Mesenteric fat pad (tissue), 1 donor: Measurements from ENCODE around the gene ALPK3. TPM values are rescaled to one million over a fixed set of nuclear protein-coding genes. Genes with fewer than 3 reads are reported as not detected.

ENCODE experiments used
- DNase-seq: peaks from one replicate; pipeline ENCODE4 v3.0.0-alpha.2; 2020; ENCODE audit warnings: low spot score
- total RNA-seq: library from RNA; stranded (reverse); fragmentation: NEBNext Ultra II Directional; extraction: Animal tissue kit (Norgen Biotek cat#: 25700); gene quantifications from one replicate; pipeline ENCODE4 v1.2.1, GENCODE V29; 2021
- donor health status: DM: yes; HTN: yes; CAD: no.

The ALPK3 gene
- total RNA-seq, 1 donor from 2014 or later, result 2.7 TPM

DNA sequence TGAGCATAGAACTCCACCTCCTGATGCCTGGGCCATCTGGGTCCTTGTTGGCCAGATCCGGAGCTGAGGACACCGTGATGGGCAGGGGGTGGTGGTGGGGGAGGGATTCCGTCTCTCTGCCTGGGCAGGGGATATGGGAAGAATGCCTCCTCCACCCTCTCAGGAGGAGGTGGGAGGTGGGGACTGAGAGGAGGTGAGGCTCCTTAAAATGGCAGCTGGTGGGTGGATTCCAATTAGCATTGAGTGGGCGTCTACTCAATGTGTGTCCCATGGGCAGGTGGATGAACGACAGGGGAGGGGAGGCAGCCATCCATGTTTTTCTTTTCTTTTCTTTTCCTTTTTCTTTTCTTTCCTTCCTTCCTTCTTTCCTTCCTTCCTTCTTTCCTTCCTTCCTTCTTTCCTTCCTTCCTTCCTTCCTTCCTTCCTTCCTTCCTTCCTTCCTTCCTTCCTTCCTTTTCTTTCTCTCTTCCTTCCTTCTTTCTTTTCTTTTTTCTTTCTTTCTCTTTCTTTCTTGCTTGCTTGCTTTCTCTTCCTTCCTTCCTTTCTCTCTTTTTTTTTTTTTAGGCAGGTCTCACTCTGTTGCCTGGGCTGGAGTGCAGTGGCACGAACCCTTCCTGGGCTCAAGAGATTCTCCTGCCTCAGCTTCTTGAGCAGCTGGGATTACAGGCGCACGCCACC is 72.3 kb downstream of the ALPK3 start:
- DNase-seq, result no peak

DNA sequence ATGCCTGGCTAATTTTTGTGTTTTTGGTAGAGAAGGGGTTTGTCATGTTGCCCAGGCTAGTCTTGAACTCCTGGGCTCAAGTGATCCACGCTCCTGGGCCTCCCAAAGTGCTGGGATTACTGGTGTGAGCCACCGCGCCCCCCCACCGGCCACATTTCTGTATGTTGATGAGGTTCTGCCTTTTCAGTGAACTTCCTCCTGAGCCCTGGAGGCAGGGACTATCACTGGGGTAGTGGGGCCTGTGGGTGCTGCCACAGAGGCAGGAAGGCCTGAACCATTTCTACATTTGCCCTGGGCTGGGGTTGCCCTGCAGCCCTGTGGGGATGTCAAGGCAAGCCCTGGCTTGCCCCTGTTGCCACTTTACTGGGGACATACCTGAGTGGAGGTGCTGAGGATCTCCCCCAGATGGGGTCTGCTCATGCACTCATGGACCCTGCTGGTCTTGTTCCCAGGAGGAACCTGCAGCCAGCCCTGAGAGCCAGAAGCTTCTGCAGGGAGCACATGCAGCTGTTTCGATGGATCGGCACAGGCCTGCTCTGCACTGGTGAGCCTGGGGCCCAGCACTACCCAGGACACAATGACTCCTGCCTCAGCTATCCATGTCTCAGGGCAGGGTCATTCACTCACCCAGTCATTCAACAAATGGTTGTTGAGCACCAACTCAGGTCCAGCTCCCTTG is 73.0 kb downstream of the ALPK3 start:
- DNase-seq, result no peak

GRCh38 chr15:84890670-84891162 is 73.6 kb downstream of the ALPK3 start:
- no peak for DNase-seq

DNA sequence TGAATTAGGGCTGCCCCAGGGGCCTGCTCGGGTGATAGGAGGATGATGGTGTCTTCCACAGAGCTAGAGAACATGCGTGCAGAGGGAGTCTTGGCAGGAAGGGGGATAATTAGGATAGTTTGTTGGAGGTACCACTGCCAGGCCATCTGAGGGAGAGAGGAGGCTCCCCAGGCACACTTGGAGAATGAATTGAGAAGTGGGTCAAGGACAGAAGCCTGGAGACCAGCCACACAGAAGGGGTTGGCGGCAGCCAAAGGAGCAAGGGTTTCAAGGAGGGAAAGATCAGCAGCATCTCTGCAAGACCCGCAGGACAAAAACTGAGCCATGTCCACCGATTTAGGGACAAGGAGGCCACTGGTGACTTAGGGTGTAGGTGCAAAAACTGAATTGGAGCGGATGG is 74.2 kb downstream of the ALPK3 start:
- DNase-seq, result no peak

DNA sequence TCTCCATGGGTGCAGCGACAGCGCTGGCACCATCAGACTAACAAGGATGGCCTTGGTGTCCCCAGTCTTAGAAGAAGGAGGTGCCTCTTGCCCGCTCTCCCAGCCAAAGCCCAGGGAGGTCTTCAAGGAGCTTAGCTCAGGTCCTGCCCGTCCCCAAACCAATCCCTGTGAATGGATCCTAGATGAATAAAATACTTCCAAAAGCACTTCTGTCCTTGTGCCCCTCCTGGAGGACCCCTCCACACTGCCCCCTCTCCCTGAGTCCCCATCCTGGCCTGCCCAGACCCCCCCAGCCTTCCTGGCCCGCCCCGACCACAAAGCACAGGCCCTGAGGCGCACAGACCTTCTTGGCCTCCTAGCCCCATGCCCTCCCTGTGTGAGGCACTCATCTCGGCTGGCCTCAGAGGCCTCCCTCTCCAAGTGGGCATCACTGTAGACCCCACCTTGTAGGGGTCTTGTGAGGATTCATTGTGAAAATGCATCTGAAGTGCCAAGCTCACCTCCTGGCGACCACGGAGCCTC is 75.7 kb downstream of the ALPK3 start:
- no peak for DNase-seq

DNA sequence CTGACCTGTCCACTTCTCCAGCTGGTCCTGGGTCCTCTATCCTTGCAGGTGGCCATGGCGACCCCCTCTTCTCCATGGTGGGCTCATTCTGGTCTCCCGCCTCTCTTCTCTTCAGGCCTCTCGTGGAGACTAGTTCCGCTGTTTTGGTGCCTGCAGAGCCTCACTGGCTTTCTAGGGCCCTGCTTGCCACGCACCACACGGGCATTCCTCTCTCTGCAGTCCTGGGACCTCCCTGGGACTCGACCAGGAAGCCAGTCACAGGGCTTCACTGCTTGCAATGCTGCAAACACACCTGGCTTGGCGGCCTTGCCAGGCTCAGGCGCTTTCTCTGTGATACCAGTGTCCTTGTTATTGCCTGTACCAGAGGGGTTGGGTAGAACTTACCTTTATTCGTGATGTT is 76.5 kb downstream of the ALPK3 start:
- DNase-seq, result no peak

- peak; percentile 78 for DNase-seq
Observed at GRCh38 chr15:84894736-84895425, 77.7 kb downstream of the ALPK3 start.

- DNase-seq, result no peak
Observed at GRCh38 chr15:84898761-84899160, 81.6 kb downstream of the ALPK3 start.

DNA sequence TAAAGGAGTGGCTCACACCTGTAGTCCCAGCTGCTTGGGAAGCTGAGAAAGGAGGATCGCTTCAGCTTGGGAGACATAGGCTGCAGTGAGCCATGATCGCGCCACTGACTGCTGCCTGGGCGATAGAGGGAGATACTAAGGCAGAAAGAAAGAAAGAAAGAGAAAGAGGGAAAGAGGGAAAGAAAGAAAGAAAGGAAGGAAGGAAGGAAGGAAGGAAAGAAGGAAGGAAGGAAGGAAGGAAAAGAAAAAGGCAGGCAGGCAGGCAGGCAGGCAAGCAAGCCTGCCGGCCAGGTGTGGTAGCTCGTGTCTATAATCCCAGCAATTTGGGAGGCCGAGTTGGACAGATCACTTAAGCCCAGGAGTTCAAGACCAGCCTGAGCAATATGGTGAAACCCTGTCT is 82.6 kb downstream of the ALPK3 start:
- DNase-seq, result no peak

DNA sequence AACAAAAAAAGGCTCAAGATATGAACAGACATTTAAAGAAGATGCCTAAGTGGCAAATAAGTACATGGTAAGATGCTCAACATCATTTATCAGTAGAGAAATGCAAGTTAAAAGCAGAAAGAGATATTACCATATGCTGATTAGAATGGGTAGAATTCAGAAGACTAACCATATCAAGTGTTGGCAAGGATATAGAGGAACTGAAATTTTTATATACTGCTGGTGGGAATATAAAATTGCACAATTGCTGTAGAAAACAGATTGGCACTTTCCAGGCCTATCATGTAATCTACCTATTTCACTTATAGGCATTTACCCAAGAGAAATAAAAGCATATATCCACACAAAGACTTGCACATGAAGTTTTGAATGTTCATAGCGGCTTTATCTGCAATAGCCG is 84.4 kb downstream of the ALPK3 start:
- DNase-seq, result no peak

DNA sequence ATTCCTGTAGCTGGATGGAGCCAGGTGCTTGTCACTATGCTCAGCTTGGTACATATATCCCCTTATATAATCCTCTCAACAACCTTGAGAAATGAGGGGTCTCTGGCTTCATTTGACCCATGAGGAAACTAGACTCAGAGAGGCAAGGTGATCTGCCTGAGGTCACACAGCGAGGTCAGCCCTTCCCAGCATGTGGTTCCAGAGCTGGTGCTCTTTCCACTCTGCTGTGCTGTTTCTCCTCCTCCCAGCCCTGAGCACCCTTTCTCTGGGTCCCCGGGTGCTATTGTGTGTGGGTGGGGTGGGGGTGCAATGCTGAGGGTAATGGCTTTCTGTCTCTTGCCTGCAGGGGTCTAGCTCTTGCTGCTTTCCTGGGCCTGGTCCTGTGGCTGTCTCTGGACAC is 86.6 kb downstream of the ALPK3 start:
- no peak for DNase-seq

DNA sequence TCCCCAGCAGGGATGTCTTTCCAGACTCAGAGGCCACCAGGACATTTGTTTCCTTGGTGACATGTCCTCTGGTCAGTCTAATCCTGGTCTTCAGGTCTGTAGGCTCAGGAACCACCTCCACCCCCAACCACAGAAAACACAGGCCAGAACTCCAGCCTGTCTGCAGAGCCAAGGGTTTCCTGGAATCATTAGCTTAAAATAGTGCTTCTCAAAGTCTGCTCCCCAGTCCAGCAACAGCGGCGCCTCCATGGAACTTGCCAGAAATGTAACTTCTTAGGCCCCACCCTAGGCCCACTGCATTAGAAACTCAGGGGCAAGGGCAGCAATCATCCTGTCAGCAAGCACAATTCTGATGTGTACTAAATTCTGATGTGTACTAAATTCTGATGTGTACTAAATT is 87.3 kb downstream of the ALPK3 start:
- no peak for DNase-seq

- DNase-seq, result no peak
Observed at GRCh38 chr15:84905016-84905916, 88.1 kb downstream of the ALPK3 start.

DNA sequence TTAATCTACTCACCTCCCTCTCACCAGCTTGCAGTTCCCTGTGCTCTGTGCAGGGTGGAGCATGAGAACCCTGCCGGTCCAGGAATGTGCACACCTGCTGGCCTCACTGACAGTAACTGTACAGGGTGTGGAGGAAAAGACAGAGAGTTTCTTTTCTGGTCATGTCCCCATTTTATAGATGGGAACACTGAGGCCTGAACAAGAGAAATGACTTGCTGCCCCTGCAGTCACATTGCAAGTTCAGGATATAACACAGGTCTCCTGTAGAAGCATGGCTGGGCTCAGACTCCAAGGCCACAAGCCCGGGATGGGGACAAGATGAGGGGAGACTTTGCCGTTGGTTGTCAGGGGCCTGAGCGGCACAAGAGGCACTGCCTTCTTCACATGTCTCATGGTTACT is 90.6 kb downstream of the ALPK3 start:
- DNase-seq, result no peak

DNA sequence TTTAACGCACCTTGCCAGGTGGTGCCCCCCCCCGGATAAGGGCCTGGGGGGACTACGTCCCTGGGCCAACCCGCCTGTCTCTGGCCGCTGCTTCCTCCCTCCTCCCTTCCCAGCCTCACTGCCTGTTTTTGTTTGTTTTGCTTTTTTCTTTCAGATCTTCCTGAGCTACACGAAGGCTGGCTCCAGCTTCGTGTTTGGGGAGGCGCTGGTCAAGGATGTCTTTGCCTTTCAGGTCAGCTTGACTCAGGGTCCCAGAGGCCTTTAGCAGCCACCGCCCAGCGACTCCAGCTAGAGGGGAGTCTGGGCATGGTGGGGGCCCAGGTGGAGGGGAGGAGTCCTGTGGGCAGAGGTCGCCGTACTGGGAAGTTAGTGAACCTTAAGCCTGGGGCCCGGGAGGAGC is 91.4 kb downstream of the ALPK3 start:
- DNase-seq, result no peak

- DNase-seq, result no peak
Observed at GRCh38 chr15:84909029-84909428, 91.9 kb downstream of the ALPK3 start.

DNA sequence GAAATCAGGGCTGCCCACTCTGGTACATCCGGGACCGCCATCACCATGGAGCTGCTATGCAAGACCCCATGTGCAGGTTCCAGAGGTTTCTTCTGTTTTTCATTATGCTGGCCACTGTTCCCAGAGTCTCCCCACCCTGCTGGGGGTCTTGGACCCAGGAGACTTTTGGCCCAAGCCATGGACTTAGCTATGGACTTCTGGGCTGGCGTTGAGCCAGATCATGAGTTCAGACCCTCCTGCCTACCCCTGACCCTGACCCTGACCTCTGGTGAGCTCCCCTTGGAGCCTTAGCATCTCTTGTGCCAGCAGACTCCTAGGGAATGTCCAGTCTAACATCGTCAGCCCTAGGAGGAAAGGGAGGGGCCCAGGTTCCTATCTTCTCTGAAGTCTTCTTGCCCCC is 92.6 kb downstream of the ALPK3 start:
- no peak for DNase-seq

GRCh38 chr15:84910928-84911623 is 93.9 kb downstream of the ALPK3 start:
- DNase-seq, result no peak

GRCh38 chr15:84911879-84912660 is 94.9 kb downstream of the ALPK3 start:
- DNase-seq, result no peak

DNA sequence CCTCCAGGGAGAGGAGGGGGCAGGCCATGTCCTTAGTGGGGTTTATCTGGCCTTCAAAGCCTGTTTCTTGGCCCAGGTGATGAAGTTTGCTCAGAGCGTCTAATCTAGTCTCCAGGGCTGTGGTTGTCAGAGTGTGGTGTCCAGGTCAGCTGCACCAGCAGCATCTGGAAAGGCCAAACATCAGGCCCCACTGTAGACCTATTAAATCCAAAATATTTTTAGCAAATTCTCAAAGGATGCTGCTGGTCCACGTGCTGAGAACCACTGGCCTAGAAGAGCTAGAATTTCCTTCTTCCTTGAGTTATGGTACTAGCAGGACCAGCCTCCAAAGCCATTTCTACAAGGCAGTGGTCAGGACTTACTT is 96.2 kb downstream of the ALPK3 start:
- DNase-seq, result no peak
